DMS53 treated with DMSO at 0.1 percent for 48 hours (cell line): Measurements from ENCODE around the gene WNT8A.

Experiments used
- DNase-seq: peaks from one replicate; lab custom pipeline; 2025; ENCODE audit not compliant: unreplicated experiment; lab: John Stamatoyannopoulos, UW

WNT8A gene

GRCh38 chr5:138139781-138140090, 55.9 kb downstream of the WNT8A start:
- no peak for DNase-seq

DNA sequence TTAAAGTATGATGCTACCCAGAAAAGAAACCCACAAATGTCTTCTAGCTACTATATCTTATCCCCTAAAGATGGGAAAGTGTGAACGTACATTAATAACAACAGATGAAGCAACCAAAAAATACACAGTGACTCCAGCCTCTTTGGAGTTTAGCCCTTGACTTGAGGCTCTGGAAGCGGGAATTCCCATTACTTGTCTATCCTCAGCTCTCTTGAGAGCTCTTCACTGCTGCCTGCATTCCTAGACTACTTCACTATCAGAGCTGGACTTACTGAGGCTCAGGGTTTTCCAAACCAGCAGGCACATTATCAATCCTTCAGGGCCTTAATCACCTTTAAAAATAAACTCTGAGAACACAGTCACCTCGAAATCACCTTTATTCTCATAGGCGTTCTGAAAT, 56.4 kb downstream of the WNT8A start:
- DNase-seq: no peak
